ENCODE results near the gene RPP25. TPM values are rescaled to one million over a fixed set of nuclear protein-coding genes. Genes with fewer than 3 reads are reported as not detected.
A peak's percentile ranks its signal among the peaks of the same experiment; 100 is the strongest.

RPP25 gene
- total and polyA plus RNA-seq, 2 donors (not counting 1 experiment from before 2014, with no cell fraction given), result 0.92 to 3.1 TPM

GRCh38 chr15:74989527-74989926 lies 33.0 kb upstream of the RPP25 start:
- TF ChIP-seq CTCF (IDR thresholded peaks at IDR 0.05), result no peak
- TF ChIP-seq EZH2 (IDR thresholded peaks at IDR 0.05; ENCODE audit: borderline replicate concordance, insufficient read depth, low read depth, low read length, poor library complexity, severe bottlenecking), result no peak
- ChIA-PET CTCF (no interaction called here), POLR2A (no interaction called here)
- H4K20me1 ChIP-seq (ENCODE audit: control insufficient read depth, insufficient read depth, low read length, poor library complexity, severe bottlenecking), result no peaks in the 10 kb centered on the region
- H3K9ac ChIP-seq (ENCODE audit: low read length), result no peak overlapping the region
- no peak overlapping the region for H3K27ac Mint-ChIP-seq
- ATAC-seq (ENCODE audit: low read depth), result no peak
- intact Hi-C loops (cut with micrococcal nuclease), result no loop called here
- H3K4me3 Mint-ChIP-seq, result no peak overlapping the region
- peaks cover 0 to 25% (median 4%) of the 10 kb centered on the region in 4 experiments for H3K27me3 ChIP-seq (replicated peaks in 1 of 4; ENCODE audit: control extremely low read depth in 1 of 4, control insufficient read depth in 3 of 4, insufficient read depth in 4 of 4, low read length in 3 of 4)
- H3K4me1 ChIP-seq (ENCODE audit: control insufficient read depth in 2 of 2, insufficient read depth in 2 of 2, low read length in 2 of 2), result no peaks in the 10 kb centered on the region
- peaks cover 0 to 6% (median 0%) of the 10 kb centered on the region in 3 donors for H3K9me3 ChIP-seq (ENCODE audit: control extremely low read depth in 1 of 3, control insufficient read depth in 2 of 3, insufficient read depth in 1 of 3, low read length in 2 of 3)
- H3K4me3 ChIP-seq (ENCODE audit: control extremely low read depth in 1 of 5, extremely low read depth in 1 of 5, insufficient read depth in 1 of 5, low read depth in 2 of 5, low read length in 4 of 5), result no peak overlapping the region
- DNase-seq, result no peak
- no peaks in the 10 kb centered on the region for H3K9me3 Mint-ChIP-seq (ENCODE audit: insufficient read depth)
- H3K27me3 Mint-ChIP-seq, result peaks cover 46% of the 10 kb centered on the region
- H3K4me2 ChIP-seq (replicated peaks; ENCODE audit: low read depth, low read length, poor library complexity, severe bottlenecking), result no peak overlapping the region
- H3K4me1 Mint-ChIP-seq, result peaks cover 3% of the 10 kb centered on the region
- H3K79me2 ChIP-seq (ENCODE audit: control insufficient read depth, insufficient read depth, low read length), result no peaks in the 10 kb centered on the region
- no peak overlapping the region for H2AFZ ChIP-seq (ENCODE audit: insufficient read depth, low read depth, low read length, poor library complexity, severe bottlenecking)
- no peak overlapping the region for H3K27ac ChIP-seq (ENCODE audit: low read length in 2 of 2)
- no peaks in the 10 kb centered on the region for H3K36me3 ChIP-seq (replicated peaks in 1 of 2; ENCODE audit: control extremely low read depth in 1 of 2, control insufficient read depth in 1 of 2, extremely low read depth in 1 of 2, insufficient read depth in 2 of 2, low read length in 1 of 2)

- Histone ChIP-seq H3K36me3 (replicated peaks in 1 of 2; ENCODE audit: control extremely low read depth in 1 of 2, control insufficient read depth in 1 of 2, extremely low read depth in 1 of 2, insufficient read depth in 2 of 2, low read length in 1 of 2) (no peaks in the 10 kb centered on the region), H3K9ac (ENCODE audit: low read length) (no peak overlapping the region), H3K79me2 (ENCODE audit: control insufficient read depth, insufficient read depth, low read length) (no peaks in the 10 kb centered on the region), H4K20me1 (ENCODE audit: control insufficient read depth, insufficient read depth, low read length, poor library complexity, severe bottlenecking) (no peaks in the 10 kb centered on the region), H3K4me3 (ENCODE audit: control extremely low read depth in 1 of 5, extremely low read depth in 1 of 5, insufficient read depth in 1 of 5, low read depth in 2 of 5, low read length in 4 of 5) (no peak overlapping the region), H2AFZ (ENCODE audit: insufficient read depth, low read depth, low read length, poor library complexity, severe bottlenecking) (no peak overlapping the region), H3K27me3 (replicated peaks in 1 of 4; ENCODE audit: control extremely low read depth in 1 of 4, control insufficient read depth in 3 of 4, insufficient read depth in 4 of 4, low read length in 3 of 4) (peaks cover 0 to 29% (median 4%) of the 10 kb centered on the region in 4 experiments), H3K9me3 (ENCODE audit: control extremely low read depth in 1 of 3, control insufficient read depth in 2 of 3, insufficient read depth in 1 of 3, low read length in 2 of 3) (peaks cover 0 to 4% (median 0%) of the 10 kb centered on the region in 3 donors), H3K27ac (ENCODE audit: low read length in 2 of 2) (no peak overlapping the region), H3K4me1 (ENCODE audit: control insufficient read depth in 2 of 2, insufficient read depth in 2 of 2, low read length in 2 of 2) (no peaks in the 10 kb centered on the region), H3K4me2 (replicated peaks; ENCODE audit: low read depth, low read length, poor library complexity, severe bottlenecking) (no peak overlapping the region)
- CTCF ChIA-PET, result interaction anchor here (0.7 to 1.2 kb wide), 3 partner anchors 12 to 37 kb away, joined by 3 to 4 read pairs (median 3); no protein-coding TSS in a partner anchor
- no peak overlapping the region for H3K4me3 Mint-ChIP-seq
- H3K4me1 Mint-ChIP-seq, result peaks cover 6% of the 10 kb centered on the region
- intact Hi-C loops (cut with micrococcal nuclease), result no loop called here
- no peak for DNase-seq
- no peaks in the 10 kb centered on the region for H3K9me3 Mint-ChIP-seq (ENCODE audit: insufficient read depth)
- WGBS (ENCODE audit: insufficient coverage), result 17% methylated on average over 1 of the region's 4 CpGs
- peak; percentile 57 for ATAC-seq (ENCODE audit: low read depth)
- POLR2A ChIA-PET, result interaction anchor here (0.6 kb wide), 1 partner anchor 14 kb away, joined by 5 read pairs; no protein-coding TSS in a partner anchor
- H3K27ac Mint-ChIP-seq, result no peak overlapping the region
- TF ChIP-seq EZH2 (IDR thresholded peaks at IDR 0.05; ENCODE audit: borderline replicate concordance, insufficient read depth, low read depth, low read length, poor library complexity, severe bottlenecking) (no peak), CTCF (IDR thresholded peaks at IDR 0.05) (peak; percentile 12)
- peaks cover 44% of the 10 kb centered on the region for H3K27me3 Mint-ChIP-seq
Observed at GRCh38 chr15:74988007-74988800, 31.6 kb upstream of the RPP25 start.
